ENCODE data around the gene KLK8.

The KLK8 gene

DNA sequence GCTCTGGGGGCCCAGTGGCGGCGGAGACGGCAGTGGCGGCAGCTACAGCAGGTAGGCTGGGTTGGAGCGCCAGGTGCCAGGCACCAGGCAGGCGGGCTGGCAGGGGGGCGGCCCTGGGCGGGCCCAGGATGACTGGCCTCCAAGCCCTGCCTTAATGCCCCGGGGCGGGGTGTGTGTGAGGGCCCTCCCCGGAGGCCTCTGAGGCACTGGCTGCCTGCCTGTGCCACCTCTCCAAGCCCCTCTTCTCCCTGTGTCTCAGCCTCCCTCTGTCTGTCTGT, 25.1 kb upstream of the KLK8 start, which contains the start of gene KLK11:
Gene KLK11, minus strand, starts transcription at position 63 of the 278 bp plus-strand sequence. CDS start 985 bp downstream, outside the sequence.
- TF ChIP-seq, protein P1, sequence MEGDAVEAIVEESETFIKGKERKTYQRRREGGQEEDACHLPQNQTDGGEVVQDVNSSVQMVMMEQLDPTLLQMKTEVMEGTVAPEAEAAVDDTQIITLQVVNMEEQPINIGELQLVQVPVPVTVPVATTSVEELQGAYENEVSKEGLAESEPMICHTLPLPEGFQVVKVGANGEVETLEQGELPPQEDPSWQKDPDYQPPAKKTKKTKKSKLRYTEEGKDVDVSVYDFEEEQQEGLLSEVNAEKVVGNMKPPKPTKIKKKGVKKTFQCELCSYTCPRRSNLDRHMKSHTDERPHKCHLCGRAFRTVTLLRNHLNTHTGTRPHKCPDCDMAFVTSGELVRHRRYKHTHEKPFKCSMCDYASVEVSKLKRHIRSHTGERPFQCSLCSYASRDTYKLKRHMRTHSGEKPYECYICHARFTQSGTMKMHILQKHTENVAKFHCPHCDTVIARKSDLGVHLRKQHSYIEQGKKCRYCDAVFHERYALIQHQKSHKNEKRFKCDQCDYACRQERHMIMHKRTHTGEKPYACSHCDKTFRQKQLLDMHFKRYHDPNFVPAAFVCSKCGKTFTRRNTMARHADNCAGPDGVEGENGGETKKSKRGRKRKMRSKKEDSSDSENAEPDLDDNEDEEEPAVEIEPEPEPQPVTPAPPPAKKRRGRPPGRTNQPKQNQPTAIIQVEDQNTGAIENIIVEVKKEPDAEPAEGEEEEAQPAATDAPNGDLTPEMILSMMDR (IDR thresholded peaks at IDR 0.05; ENCODE audit: control insufficient read depth, insufficient read depth, low read depth, low read length, missing control alignments): no peak
- no peak within 1 kb of the TSS for H3K4me3 ChIP-seq (ENCODE audit: control insufficient read depth, low read depth, low read length)
- DNase-seq (ENCODE audit: low read depth): no peak

DNA sequence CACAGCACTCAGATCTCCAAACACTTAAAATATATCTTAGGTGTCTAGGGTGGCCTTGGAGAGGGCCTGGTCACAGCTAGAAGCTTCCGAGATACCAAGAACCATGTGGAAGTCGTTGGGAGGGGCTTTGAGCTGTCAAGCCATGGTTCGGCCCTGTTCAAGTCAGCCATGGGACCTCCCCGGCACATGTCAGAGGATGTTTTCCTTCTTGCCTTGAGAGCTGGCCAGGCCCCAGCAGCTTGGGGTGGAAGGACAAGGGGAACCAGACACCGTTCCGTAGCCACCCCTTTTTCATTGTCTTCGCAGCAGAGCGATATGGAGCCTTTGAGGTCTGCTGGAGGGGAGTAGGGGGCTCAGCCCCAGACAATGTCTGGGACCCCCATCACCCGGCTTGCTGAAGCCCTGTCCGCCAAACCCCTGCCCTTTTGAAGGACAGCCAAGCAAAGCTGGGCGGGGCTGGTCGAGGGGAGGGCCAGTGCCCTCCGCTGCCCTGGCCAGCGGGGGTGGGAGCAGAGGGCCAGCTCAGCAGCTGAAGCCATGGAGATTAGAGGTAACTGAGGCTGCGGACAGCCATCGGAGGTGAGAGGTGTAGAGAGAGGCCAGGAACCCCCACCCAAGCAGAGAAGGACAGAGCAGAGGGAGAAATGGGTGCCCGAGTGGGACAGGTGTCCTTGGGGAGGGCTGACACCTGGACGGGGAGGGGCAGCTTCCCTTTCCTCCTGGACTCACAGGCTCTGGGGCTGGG, 24.6 kb upstream of the KLK8 start:
- H3K4me3 ChIP-seq (ENCODE audit: control insufficient read depth, low read depth, low read length): no peak overlapping the region
- TF ChIP-seq, protein P1 (IDR thresholded peaks at IDR 0.05; ENCODE audit: control insufficient read depth, insufficient read depth, low read depth, low read length, missing control alignments): no peak
- no peak for DNase-seq (ENCODE audit: low read depth)

DNA sequence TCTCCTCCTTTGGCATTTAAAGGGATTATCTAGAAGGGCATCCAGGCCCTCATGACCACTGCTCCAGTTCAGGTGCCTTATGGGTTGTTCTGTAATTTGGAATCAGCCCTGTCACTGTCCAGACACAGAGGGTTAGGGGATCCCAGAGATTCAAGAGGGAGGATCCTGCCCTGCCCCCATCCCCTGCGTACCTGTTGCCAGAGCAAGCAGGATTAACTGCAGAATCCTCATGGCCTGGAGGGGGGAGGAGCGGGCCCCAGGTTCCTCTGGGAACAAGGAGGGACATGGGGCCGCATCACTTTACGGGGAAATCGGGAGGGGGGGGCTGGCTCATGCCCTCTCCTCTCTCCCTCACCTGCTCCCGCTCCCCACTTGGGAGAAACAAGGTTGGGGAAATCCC, 24.0 kb upstream of the KLK8 start:
- DNase-seq (ENCODE audit: low read depth): no peak
- H3K4me3 ChIP-seq (ENCODE audit: control insufficient read depth, low read depth, low read length): no peak overlapping the region
- TF ChIP-seq, protein P1 (IDR thresholded peaks at IDR 0.05; ENCODE audit: control insufficient read depth, insufficient read depth, low read depth, low read length, missing control alignments): no peak

DNA sequence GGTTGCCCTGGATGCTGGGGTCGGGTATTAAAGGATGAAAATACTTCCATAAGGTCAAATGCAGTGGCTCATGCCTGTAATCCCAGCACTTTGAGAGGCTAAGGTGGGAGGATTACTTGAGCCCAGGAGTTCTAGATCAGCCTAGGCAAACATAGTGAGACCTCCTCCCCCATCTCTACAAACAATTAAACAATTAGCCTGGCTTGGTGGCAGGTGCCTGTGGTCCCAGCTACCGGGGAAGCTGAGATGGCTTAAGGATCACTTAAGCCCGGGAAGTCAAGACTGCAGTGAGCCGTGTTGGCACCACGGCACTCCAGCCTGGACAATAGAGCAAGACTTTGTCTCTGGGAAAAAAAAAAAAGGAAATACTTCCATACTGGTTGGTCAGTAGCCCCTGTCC, 23.5 kb upstream of the KLK8 start:
- TF ChIP-seq, protein P1 (IDR thresholded peaks at IDR 0.05; ENCODE audit: control insufficient read depth, insufficient read depth, low read depth, low read length, missing control alignments): no peak
- H3K4me3 ChIP-seq (ENCODE audit: control insufficient read depth, low read depth, low read length): no peak overlapping the region
- DNase-seq (ENCODE audit: low read depth): no peak

DNA sequence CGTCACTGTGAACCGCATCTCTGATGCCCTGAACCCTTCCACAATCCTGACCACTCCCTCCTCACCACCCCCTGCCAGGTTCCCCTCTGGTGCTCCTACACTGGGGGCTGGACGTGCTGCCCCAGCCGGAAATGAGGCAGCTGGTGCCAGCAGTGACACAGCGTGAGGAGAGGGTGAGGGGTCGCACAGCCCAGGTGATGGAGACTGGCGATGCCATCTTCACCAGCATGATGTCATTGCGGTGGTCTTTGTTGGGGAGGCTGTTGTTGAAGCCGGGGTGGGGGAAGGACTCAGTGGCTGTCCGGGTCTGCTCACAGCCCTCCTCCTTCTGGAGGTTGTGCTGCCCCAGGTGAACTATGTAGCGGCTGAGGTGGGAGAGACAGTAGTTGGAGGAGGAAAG, 22.5 kb upstream of the KLK8 start:
- no peak overlapping the region for H3K4me3 ChIP-seq (ENCODE audit: control insufficient read depth, low read depth, low read length)
- no peak for DNase-seq (ENCODE audit: low read depth)
- TF ChIP-seq, protein P1 (IDR thresholded peaks at IDR 0.05; ENCODE audit: control insufficient read depth, insufficient read depth, low read depth, low read length, missing control alignments): no peak

- no peak overlapping the region for H3K4me3 ChIP-seq (ENCODE audit: control insufficient read depth, low read depth, low read length)
- no peak for DNase-seq (ENCODE audit: low read depth)
- TF ChIP-seq, protein P1 (IDR thresholded peaks at IDR 0.05; ENCODE audit: control insufficient read depth, insufficient read depth, low read depth, low read length, missing control alignments): no peak
Measured at GRCh38 chr19:51022526-51022925, 21.1 kb upstream of the KLK8 start.
